Prostate gland (tissue), 2 donors: Measurements from ENCODE around the gene VAC14. TPM values are rescaled to one million over a fixed set of nuclear protein-coding genes. Genes with fewer than 3 reads are reported as not detected.
A peak's percentile ranks its signal among the peaks of the same experiment; 100 is the strongest.

ENCODE experiments used
- DNase-seq: peaks from one replicate; pipeline ENCODE4 v3.0.0-alpha.2; 2019; ENCODE audit warnings: low spot score
- H3K27ac ChIP-seq, 2 donors: fragments of 200-600 bp; sonication (generic); 2 replicates each; pipeline ENCODE4 v1.5.1; 2017 to 2019
- H3K27me3 ChIP-seq: fragments of 200-600 bp; sonication (generic); replicated peaks from 2 replicates; pipeline ENCODE4 v1.5.1; 2019; ENCODE audit not compliant: insufficient read depth
- H3K36me3 ChIP-seq, 2 donors: fragments of 200-600 bp; sonication (generic); 1 replicate in 1 of 2; 2 replicates in 1 of 2; pipeline versions ENCODE4 v1.5.1 to v1.8.1; 2017 to 2019
- H3K4me1 ChIP-seq: fragments of 200-600 bp; sonication (generic); replicated peaks from 2 replicates; pipeline ENCODE4 v1.5.1; 2019
- H3K4me3 ChIP-seq, 2 donors: fragments of 200-600 bp; sonication (generic); 2 replicates each; pipeline ENCODE4 v1.5.1; 2017 to 2019
- H3K9me3 ChIP-seq: fragments of 200-600 bp; sonication (generic); 2 replicates; pipeline ENCODE4 v1.5.1; 2017
- POLR2A ChIP-seq: fragments of 450-650 bp; IDR thresholded peaks from one replicate; pipeline ENCODE4 v1.6.1; 2016; ENCODE audit warnings: antibody characterized with exemption, mild to moderate bottlenecking
- POLR2AphosphoS5 ChIP-seq: sonication (generic); formaldehyde crosslinking; IDR thresholded peaks from one replicate; pipeline ENCODE4 v1.6.1; 2017; ENCODE audit warnings: antibody characterized with exemption
- WGBS: methylation state at CpG from one replicate; pipeline ENCODE4 v1.1.5; 2018; 5-methylcytosine and 5-hydroxymethylcytosine counted together
- intact Hi-C: fragments of 100-400 bp; cut with DNase I; formaldehyde crosslinking; loops from one replicate; pipeline ENCODE4 v1.14.2; 2022
- total RNA-seq, 2 donors: library from RNA; depleted of rRNA; stranded (reverse); fragments of >200 nt; gene quantifications; one replicate each; pipeline ENCODE4 v1.1.0, GENCODE V29; 2016
- TF ChIP-seq, protein P1 (sequence below), 4 experiments: fragments of 200-600 bp in 2 of 4; fragments of 450-650 bp in 2 of 4; sonication (generic) in 2 of 4; IDR thresholded peaks; 1 replicate in 3 of 4; 2 replicates in 1 of 4; pipeline ENCODE4 v1.5.1; 2016 to 2019; ENCODE audit warnings: antibody characterized with exemption in 4 of 4, mild to moderate bottlenecking in 2 of 4, moderate library complexity in 2 of 4

VAC14 gene
- total RNA-seq, 2 donors from 2014 or later, result 30.3 to 66.8 TPM

- intact Hi-C loops, result no loop called here
- H3K27ac ChIP-seq, result peak overlapping the region; percentile 75 to 79
- no peak for DNase-seq
- no peaks in the 10 kb centered on the region for H3K9me3 ChIP-seq
- 51% methylated on average over 14 of the region's 14 CpGs for WGBS
- no peaks in the 10 kb centered on the region for H3K27me3 ChIP-seq
- TF ChIP-seq, protein P1, sequence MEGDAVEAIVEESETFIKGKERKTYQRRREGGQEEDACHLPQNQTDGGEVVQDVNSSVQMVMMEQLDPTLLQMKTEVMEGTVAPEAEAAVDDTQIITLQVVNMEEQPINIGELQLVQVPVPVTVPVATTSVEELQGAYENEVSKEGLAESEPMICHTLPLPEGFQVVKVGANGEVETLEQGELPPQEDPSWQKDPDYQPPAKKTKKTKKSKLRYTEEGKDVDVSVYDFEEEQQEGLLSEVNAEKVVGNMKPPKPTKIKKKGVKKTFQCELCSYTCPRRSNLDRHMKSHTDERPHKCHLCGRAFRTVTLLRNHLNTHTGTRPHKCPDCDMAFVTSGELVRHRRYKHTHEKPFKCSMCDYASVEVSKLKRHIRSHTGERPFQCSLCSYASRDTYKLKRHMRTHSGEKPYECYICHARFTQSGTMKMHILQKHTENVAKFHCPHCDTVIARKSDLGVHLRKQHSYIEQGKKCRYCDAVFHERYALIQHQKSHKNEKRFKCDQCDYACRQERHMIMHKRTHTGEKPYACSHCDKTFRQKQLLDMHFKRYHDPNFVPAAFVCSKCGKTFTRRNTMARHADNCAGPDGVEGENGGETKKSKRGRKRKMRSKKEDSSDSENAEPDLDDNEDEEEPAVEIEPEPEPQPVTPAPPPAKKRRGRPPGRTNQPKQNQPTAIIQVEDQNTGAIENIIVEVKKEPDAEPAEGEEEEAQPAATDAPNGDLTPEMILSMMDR (IDR thresholded peaks at IDR 0.05), result peak in 1 of 4 experiments; percentile 43
- TF ChIP-seq POLR2AphosphoS5, result peak; percentile 20
- TF ChIP-seq POLR2A, result no peak
- H3K4me1 ChIP-seq, result peaks cover 21% of the 10 kb centered on the region
- H3K4me3 ChIP-seq, result no peak overlapping the region
- no peaks in the 10 kb centered on the region for H3K36me3 ChIP-seq
Observed at GRCh38 chr16:70695331-70696070, 105.5 kb downstream of the VAC14 start.

- intact Hi-C loops, result no loop called here
- 84% methylated on average over 4 of the region's 4 CpGs for WGBS
- DNase-seq, result no peak
- Histone ChIP-seq H3K36me3 (no peaks in the 10 kb centered on the region), H3K27me3 (no peaks in the 10 kb centered on the region), H3K4me3 (no peak overlapping the region), H3K27ac (peak overlapping the region; percentile 11 to 46), H3K4me1 (peaks cover 21% of the 10 kb centered on the region), H3K9me3 (no peaks in the 10 kb centered on the region)
- TF ChIP-seq, protein P1 (IDR thresholded peaks at IDR 0.05), result no peak
- no peak for TF ChIP-seq POLR2AphosphoS5
- TF ChIP-seq POLR2A, result no peak
Observed at GRCh38 chr16:70694868-70695218, 106.1 kb downstream of the VAC14 start.

GRCh38 chr16:70694088-70694867 is 106.7 kb downstream of the VAC14 start:
- TF ChIP-seq, protein P1 (IDR thresholded peaks at IDR 0.05), result no peak
- TF ChIP-seq POLR2AphosphoS5 (no peak), POLR2A (no peak)
- H3K9me3 ChIP-seq, result no peaks in the 10 kb centered on the region
- peak overlapping the region; percentile 46 to 72 for H3K27ac ChIP-seq
- intact Hi-C loops, result no loop called here
- H3K4me1 ChIP-seq, result peaks cover 21% of the 10 kb centered on the region
- DNase-seq, result no peak
- H3K27me3 ChIP-seq, result no peaks in the 10 kb centered on the region
- H3K4me3 ChIP-seq, result no peak overlapping the region
- 73% methylated on average over 15 of the region's 17 CpGs for WGBS
- H3K36me3 ChIP-seq, result no peaks in the 10 kb centered on the region

DNA sequence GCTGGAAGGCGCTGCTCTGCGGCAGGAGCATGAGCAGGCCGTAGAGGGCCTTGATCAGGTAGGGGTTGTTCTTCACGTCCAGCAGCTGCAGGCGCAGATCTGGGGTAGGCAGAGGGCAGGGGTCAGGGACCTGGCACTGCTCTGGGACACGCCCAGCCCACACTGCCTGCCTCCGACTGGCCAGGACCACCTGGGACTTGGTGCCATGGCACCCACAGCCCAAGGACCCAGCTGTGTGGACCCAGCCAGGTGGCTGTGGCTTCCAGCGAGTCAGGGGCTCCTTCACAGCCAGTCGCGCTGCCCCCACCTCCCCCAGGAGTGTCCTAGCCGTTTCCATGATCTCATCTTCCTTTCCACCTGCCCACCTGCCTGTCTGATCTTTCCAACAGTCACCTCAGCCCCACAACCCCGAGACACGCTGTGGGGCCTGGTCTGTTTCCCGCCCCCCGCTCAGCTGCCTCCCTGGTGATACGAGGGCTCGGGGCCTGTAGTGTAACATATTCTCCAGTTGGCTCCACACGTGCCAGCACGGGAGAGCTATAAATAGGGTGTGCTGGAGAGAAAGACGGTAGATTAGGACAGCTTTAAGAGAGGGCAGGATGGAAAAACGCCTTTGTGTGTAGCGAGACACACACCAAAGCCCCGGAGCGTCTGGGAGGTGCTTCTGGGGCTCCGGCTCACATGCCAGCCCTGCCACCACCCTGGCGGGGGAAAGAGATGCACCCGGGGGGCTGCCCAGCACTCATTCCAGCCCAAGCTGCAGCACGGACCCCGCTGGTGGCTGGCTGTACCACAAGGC is 107.9 kb downstream of the VAC14 start:
- DNase-seq, result no peak
- Histone ChIP-seq H3K36me3 (no peaks in the 10 kb centered on the region), H3K27ac (peak overlapping the region; percentile 72 to 92), H3K4me1 (peaks cover 29% of the 10 kb centered on the region), H3K4me3 (no peak overlapping the region), H3K27me3 (no peaks in the 10 kb centered on the region), H3K9me3 (no peaks in the 10 kb centered on the region)
- TF ChIP-seq, protein P1 (IDR thresholded peaks at IDR 0.05), result no peak
- TF ChIP-seq POLR2A, result no peak
- TF ChIP-seq POLR2AphosphoS5, result peak; percentile 48
- intact Hi-C loops, result no loop called here
- 68% methylated on average over 29 of the region's 29 CpGs for WGBS
